Thyroid gland (tissue), 4 donors: ENCODE measurements around the gene FOXF1. TPM values are rescaled to one million over a fixed set of nuclear protein-coding genes. Genes with fewer than 3 reads are reported as not detected.

Experiments used
- DNase-seq, 2 donors: peaks; one replicate each; pipeline ENCODE4 v3.0.0-alpha.2; 2019
- H3K27ac ChIP-seq, 3 donors: fragments of 200-600 bp; sonication (generic); 1 replicate in 2 of 3; 2 replicates in 1 of 3; pipeline ENCODE4 v1.5.1; 2016 to 2019; ENCODE audit warnings: mild to moderate bottlenecking in 1 of 3, moderate library complexity in 1 of 3
- H3K27me3 ChIP-seq: fragments of 200-600 bp; sonication (generic); one replicate; pipeline ENCODE4 v1.5.1; 2019
- H3K36me3 ChIP-seq, 2 donors: fragments of 200-600 bp; sonication (generic); one replicate each; pipeline ENCODE4 v1.5.1; 2016 to 2019
- H3K4me1 ChIP-seq, 2 donors: fragments of 200-600 bp; sonication (generic); one replicate each; pipeline ENCODE4 v1.5.1; 2017 to 2019
- H3K4me3 ChIP-seq, 3 donors: fragments of 200-600 bp; sonication (generic); replicated peaks in 1 of 3; 1 replicate in 2 of 3; 2 replicates in 1 of 3; pipeline ENCODE4 v1.5.1; 2016; ENCODE audit warnings: mild to moderate bottlenecking in 1 of 3
- H3K9me3 ChIP-seq: fragments of 200-600 bp; sonication (generic); one replicate; pipeline ENCODE4 v1.5.1; 2017
- POLR2A ChIP-seq, 2 donors: fragments of 450-650 bp; IDR thresholded peaks; one replicate each; pipeline ENCODE4 v1.6.1; 2017; ENCODE audit warnings: antibody characterized with exemption in 2 of 2, mild to moderate bottlenecking in 2 of 2, moderate library complexity in 1 of 2
- WGBS, 2 donors: methylation state at CpG; one replicate each; pipeline ENCODE4 v1.1.5; 2017; 5-methylcytosine and 5-hydroxymethylcytosine counted together
- intact Hi-C: fragments of 100-400 bp; cut with DNase I; formaldehyde crosslinking; loops from one replicate; pipeline ENCODE4 v1.15.1; 2023
- total RNA-seq, 4 donors: library from RNA; depleted of rRNA; stranded (reverse); fragments of >200 nt; gene quantifications; one replicate each; pipeline ENCODE4 v1.2.3, GENCODE V29; 2016
- TF ChIP-seq, protein P1 (sequence below), 6 experiments: fragments of 200-600 bp in 3 of 6; fragments of 450-650 bp in 3 of 6; sonication (generic) in 3 of 6; IDR thresholded peaks; one replicate each; pipeline ENCODE4 v1.5.1; 2016 to 2019; ENCODE audit warnings: antibody characterized with exemption in 6 of 6, mild to moderate bottlenecking in 2 of 6, inconsistent platforms in 1 of 6, moderate library complexity in 1 of 6

Gene FOXF1
- total RNA-seq, 4 donors from 2014 or later: 1.5 to 3.7 (median 2.3) TPM

DNA sequence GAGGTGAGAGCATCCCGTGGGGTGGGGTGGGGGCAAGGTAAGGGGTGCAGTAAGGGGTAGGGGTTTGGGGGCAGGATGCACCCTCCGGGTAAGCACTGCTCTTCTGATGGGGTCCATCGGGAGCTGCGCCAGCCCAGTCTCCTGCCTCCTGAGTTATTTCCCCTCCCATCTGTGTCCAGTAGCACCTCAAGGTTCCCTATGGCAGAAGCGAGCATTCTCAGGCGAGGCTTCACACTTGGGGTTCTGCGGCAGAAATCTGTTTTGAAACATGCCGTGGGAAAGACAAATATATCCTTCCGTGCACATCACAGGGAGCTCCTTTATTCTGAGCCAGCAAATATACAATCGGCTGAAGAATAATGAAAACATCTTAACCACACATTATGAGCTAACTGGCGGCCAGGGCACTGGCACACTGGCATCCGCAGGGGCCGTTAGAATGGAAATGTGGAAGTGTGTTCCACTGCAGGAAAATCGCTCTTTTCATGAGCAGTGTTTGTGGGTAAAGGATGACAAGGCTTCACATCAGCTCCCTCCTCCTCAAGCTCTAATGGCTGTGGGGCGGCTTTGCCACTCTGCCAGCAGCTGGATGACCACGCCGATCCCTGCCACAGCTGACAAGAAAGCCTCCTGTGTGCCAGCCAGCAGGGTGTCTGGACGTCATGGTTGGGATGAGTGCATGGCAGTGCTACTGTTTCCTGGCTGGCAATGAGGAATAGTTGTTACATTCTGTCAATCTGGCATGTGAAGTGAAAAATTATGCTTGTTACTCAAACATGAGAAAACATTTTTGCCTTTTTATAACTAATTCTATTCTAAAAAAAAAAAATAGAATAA lies 24.7 kb downstream of the FOXF1 start:
- H3K4me3 ChIP-seq: no peak overlapping the region
- WGBS, 2 donors: 85 to 91% methylated on average over 18 of the region's 18 CpGs
- intact Hi-C loops: no loop called here
- H3K9me3 ChIP-seq: no peaks in the 10 kb centered on the region
- H3K27ac ChIP-seq: no peak overlapping the region
- no peaks in the 10 kb centered on the region for H3K4me1 ChIP-seq
- TF ChIP-seq POLR2A (IDR thresholded peaks at IDR 0.05): no peak
- TF ChIP-seq, protein P1, sequence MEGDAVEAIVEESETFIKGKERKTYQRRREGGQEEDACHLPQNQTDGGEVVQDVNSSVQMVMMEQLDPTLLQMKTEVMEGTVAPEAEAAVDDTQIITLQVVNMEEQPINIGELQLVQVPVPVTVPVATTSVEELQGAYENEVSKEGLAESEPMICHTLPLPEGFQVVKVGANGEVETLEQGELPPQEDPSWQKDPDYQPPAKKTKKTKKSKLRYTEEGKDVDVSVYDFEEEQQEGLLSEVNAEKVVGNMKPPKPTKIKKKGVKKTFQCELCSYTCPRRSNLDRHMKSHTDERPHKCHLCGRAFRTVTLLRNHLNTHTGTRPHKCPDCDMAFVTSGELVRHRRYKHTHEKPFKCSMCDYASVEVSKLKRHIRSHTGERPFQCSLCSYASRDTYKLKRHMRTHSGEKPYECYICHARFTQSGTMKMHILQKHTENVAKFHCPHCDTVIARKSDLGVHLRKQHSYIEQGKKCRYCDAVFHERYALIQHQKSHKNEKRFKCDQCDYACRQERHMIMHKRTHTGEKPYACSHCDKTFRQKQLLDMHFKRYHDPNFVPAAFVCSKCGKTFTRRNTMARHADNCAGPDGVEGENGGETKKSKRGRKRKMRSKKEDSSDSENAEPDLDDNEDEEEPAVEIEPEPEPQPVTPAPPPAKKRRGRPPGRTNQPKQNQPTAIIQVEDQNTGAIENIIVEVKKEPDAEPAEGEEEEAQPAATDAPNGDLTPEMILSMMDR (IDR thresholded peaks at IDR 0.05): no peak
- no peaks in the 10 kb centered on the region for H3K27me3 ChIP-seq
- no peak for DNase-seq
- peaks cover 12 to 29% of the 10 kb centered on the region in 2 donors for H3K36me3 ChIP-seq

DNA sequence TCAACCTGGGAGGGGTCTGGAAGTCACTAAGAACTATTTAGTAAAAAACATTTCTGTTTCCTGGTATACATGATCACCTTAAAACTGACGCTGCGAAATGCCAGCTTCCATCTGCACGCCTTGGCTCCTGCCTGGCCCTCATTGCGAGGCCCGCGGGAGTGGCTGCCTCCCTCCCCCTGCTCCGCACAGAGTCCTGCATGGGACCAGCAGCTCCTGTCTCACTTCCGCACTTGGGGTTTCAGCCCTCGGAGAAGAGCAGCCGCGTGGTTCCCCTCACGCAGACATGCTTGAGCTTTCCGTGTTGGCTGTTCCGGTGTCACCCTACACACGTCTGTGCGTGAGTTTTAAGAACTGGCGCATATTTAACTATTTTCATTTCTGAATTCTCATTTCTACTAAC lies 26.3 kb downstream of the FOXF1 start:
- Histone ChIP-seq H3K27me3 (no peaks in the 10 kb centered on the region), H3K27ac (no peak overlapping the region), H3K4me3 (no peak overlapping the region), H3K36me3 (peaks cover 26 to 37% of the 10 kb centered on the region in 2 donors), H3K4me1 (no peaks in the 10 kb centered on the region), H3K9me3 (no peaks in the 10 kb centered on the region)
- DNase-seq: no peak
- intact Hi-C loops: no loop called here
- no peak for TF ChIP-seq POLR2A (IDR thresholded peaks at IDR 0.05)
- TF ChIP-seq, protein P1 (IDR thresholded peaks at IDR 0.05): no peak
- 94 to 96% methylated on average over 17 of the region's 17 CpGs for WGBS, 2 donors

DNA sequence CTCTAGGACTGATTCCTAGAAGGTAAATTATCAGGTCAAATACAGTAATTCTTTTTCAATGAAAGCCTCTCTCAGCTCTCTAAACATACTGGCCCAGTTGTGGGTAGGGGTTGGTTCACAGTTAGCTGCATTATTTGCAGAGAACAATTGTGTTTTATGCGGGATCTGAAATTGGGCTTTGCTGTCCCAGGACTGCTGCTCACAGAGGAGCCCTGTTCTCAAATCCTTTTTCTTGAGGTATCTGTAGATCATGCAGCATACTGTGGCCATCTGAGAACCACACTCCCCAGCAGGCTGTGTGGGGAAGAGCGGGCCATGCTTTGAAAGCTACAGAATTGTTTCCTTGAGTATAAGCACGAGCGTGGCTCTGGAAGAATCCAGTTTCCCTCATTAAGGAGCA lies 27.2 kb downstream of the FOXF1 start:
- Histone ChIP-seq H3K9me3 (no peaks in the 10 kb centered on the region), H3K27ac (no peak overlapping the region), H3K27me3 (no peaks in the 10 kb centered on the region), H3K36me3 (peaks cover 35 to 42% of the 10 kb centered on the region in 2 donors), H3K4me1 (no peaks in the 10 kb centered on the region), H3K4me3 (no peak overlapping the region)
- TF ChIP-seq, protein P1 (IDR thresholded peaks at IDR 0.05): no peak
- DNase-seq: no peak
- intact Hi-C loops: no loop called here
- 94 to 98% methylated on average over 4 of the region's 4 CpGs for WGBS, 2 donors

DNA sequence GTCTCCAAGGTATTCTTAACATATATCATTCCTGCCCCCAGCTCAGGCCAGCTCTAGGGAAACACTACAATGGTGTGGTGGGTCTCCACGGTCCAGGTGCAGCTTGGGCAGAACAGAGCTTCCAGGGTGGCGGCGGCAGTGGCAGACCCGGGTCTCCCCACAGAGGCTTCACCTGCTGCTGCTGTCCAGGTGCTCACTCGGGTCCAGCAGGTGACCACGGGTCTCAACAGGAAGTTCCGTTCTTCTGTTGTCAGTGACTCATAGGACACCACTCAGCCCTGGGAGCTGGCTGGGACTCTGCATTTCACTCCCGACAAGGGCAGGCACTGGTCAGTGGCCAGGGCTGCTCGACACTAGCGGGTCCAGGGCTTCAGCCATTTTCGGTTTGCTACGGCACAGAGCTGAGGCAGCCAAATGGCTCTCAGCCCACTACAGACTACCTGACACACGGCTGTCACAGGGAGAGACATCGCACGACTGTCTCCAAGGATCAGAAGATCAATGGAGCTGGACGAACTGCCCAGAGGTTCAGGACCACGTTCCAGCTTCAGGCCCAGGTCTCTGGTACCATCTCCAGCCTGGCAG lies 28.0 kb downstream of the FOXF1 start:
- TF ChIP-seq POLR2A (IDR thresholded peaks at IDR 0.05): no peak
- TF ChIP-seq, protein P1 (IDR thresholded peaks at IDR 0.05): no peak
- Histone ChIP-seq H3K4me3 (no peak overlapping the region), H3K9me3 (no peaks in the 10 kb centered on the region), H3K27me3 (no peaks in the 10 kb centered on the region), H3K4me1 (no peaks in the 10 kb centered on the region), H3K36me3 (peaks cover 35 to 38% of the 10 kb centered on the region in 2 donors), H3K27ac (no peak overlapping the region)
- 80 to 93% methylated on average over 5 to 17 of the region's 17 CpGs for WGBS, 2 donors
- no peak for DNase-seq
- intact Hi-C loops: no loop called here

DNA sequence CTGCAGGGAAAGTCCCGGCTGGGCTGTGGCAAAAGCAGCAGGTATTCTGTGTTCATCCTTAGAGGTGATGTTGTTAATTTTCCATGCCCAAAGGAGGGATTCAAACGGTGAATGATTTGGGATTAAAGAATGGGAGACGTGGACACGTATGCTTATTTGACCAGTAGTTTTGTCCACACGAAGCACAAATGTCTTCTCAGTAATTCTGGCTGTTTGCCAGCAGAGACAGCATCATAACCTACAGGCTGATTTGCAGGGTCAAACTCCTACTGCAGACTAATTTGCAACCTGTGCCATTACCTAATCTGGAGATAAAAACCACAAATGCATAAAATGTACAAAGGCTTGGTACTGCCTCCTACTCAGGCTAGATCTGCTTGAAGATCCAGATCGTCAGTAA lies 30.6 kb downstream of the FOXF1 start:
- DNase-seq: no peak
- Histone ChIP-seq H3K4me3 (no peak overlapping the region), H3K9me3 (no peaks in the 10 kb centered on the region), H3K27me3 (no peaks in the 10 kb centered on the region), H3K4me1 (peaks cover 4 to 6% of the 10 kb centered on the region in 2 donors), H3K36me3 (peaks cover 38% of the 10 kb centered on the region in 2 donors), H3K27ac (no peak overlapping the region)
- no peak for TF ChIP-seq POLR2A (IDR thresholded peaks at IDR 0.05)
- TF ChIP-seq, protein P1 (IDR thresholded peaks at IDR 0.05): no peak
- intact Hi-C loops: no loop called here
- 83 to 88% methylated on average over 6 of the region's 6 CpGs for WGBS, 2 donors
